ENCODE data around the gene THSD4.

Gene THSD4

GRCh38 chr15:71338827-71339542 is 223.7 kb downstream of the THSD4 start:
- no peak overlapping the region for H3K27ac ChIP-seq (ENCODE audit: low read depth, low read length)
- no peaks in the 10 kb centered on the region for H3K36me3 ChIP-seq (ENCODE audit: control insufficient read depth, low read length)
- no peaks in the 10 kb centered on the region for H3K9me2 ChIP-seq (replicated peaks; ENCODE audit: control insufficient read depth, low read length)
- no peaks in the 10 kb centered on the region for H4K20me1 ChIP-seq (ENCODE audit: control insufficient read depth, insufficient read depth, low read depth, low read length)
- no peaks in the 10 kb centered on the region for H3K79me2 ChIP-seq (ENCODE audit: control insufficient read depth, low read length)
- no peaks in the 10 kb centered on the region for H3F3A ChIP-seq (ENCODE audit: control insufficient read depth, insufficient read depth)
- no peaks in the 10 kb centered on the region for H3K9me3 ChIP-seq (ENCODE audit: control insufficient read depth, insufficient read depth, low read length)
- H3K27me3 ChIP-seq (ENCODE audit: control insufficient read depth, low read length), result no peaks in the 10 kb centered on the region
- no peak overlapping the region for H3K4me3 ChIP-seq (ENCODE audit: low read length)
- no peaks in the 10 kb centered on the region for H3K4me1 ChIP-seq (ENCODE audit: control insufficient read depth, low read length)
- TF ChIP-seq CTCF (IDR thresholded peaks at IDR 0.05; ENCODE audit: low read depth, low read length, poor library complexity, severe bottlenecking) (no peak), EZH2phosphoT487 (IDR thresholded peaks at IDR 0.05; ENCODE audit: borderline replicate concordance, low read length) (no peak)
- H3K4me2 ChIP-seq (ENCODE audit: low read length), result no peak overlapping the region

- Histone ChIP-seq H3K36me3 (ENCODE audit: control insufficient read depth, low read length) (no peaks in the 10 kb centered on the region), H3K27me3 (ENCODE audit: control insufficient read depth, low read length) (no peaks in the 10 kb centered on the region), H3K9me3 (ENCODE audit: control insufficient read depth, insufficient read depth, low read length) (no peaks in the 10 kb centered on the region), H3K79me2 (ENCODE audit: control insufficient read depth, low read length) (no peaks in the 10 kb centered on the region), H3K4me1 (ENCODE audit: control insufficient read depth, low read length) (no peaks in the 10 kb centered on the region), H4K20me1 (ENCODE audit: control insufficient read depth, insufficient read depth, low read depth, low read length) (no peaks in the 10 kb centered on the region), H3F3A (ENCODE audit: control insufficient read depth, insufficient read depth) (no peaks in the 10 kb centered on the region), H3K4me3 (ENCODE audit: low read length) (no peak overlapping the region), H3K9me2 (replicated peaks; ENCODE audit: control insufficient read depth, low read length) (no peaks in the 10 kb centered on the region), H3K4me2 (ENCODE audit: low read length) (no peak overlapping the region), H3K27ac (ENCODE audit: low read depth, low read length) (no peak overlapping the region)
- no peak for TF ChIP-seq CTCF (IDR thresholded peaks at IDR 0.05; ENCODE audit: low read depth, low read length, poor library complexity, severe bottlenecking)
Observed at GRCh38 chr15:71341811-71342550, 226.7 kb downstream of the THSD4 start.

- Histone ChIP-seq H3K79me2 (ENCODE audit: control insufficient read depth, low read length) (no peaks in the 10 kb centered on the region), H3K4me2 (ENCODE audit: low read length) (no peak overlapping the region), H3K27me3 (ENCODE audit: control insufficient read depth, low read length) (no peaks in the 10 kb centered on the region), H3K9me3 (ENCODE audit: control insufficient read depth, insufficient read depth, low read length) (no peaks in the 10 kb centered on the region), H3K27ac (ENCODE audit: low read depth, low read length) (no peak overlapping the region), H3K9me2 (replicated peaks; ENCODE audit: control insufficient read depth, low read length) (no peaks in the 10 kb centered on the region), H3K4me3 (ENCODE audit: low read length) (no peak overlapping the region), H3F3A (ENCODE audit: control insufficient read depth, insufficient read depth) (no peaks in the 10 kb centered on the region), H3K36me3 (ENCODE audit: control insufficient read depth, low read length) (no peaks in the 10 kb centered on the region), H3K4me1 (ENCODE audit: control insufficient read depth, low read length) (no peaks in the 10 kb centered on the region), H4K20me1 (ENCODE audit: control insufficient read depth, insufficient read depth, low read depth, low read length) (no peaks in the 10 kb centered on the region)
- TF ChIP-seq CTCF (IDR thresholded peaks at IDR 0.05; ENCODE audit: low read depth, low read length, poor library complexity, severe bottlenecking) (no peak), EZH2phosphoT487 (IDR thresholded peaks at IDR 0.05; ENCODE audit: borderline replicate concordance, low read length) (no peak)
Observed at GRCh38 chr15:71342658-71343057, 227.4 kb downstream of the THSD4 start.
